Lower lobe of right lung (tissue), 2 donors: ENCODE measurements around the gene SPEM3. TPM values are rescaled to one million over a fixed set of nuclear protein-coding genes. Genes with fewer than 3 reads are reported as not detected.

Experiments
- ATAC-seq, 2 donors: fragments of 200-7000 bp; cut with Tn5 transposase; one replicate each; pipeline ENCODE4 v1.9.1; 2020 to 2022; ENCODE audit warnings: mild to moderate bottlenecking in 2 of 2, moderate library complexity in 2 of 2
- DNase-seq: peaks from one replicate; pipeline ENCODE4 v3.0.0-alpha.2; 2020
- H3K27ac ChIP-seq: fragments of 200-600 bp; one replicate; pipeline ENCODE4 v1.8.0; 2022
- H3K27me3 ChIP-seq: fragments of 200-600 bp; one replicate; pipeline ENCODE4 v1.8.0; 2022; ENCODE audit warnings: low read depth
- H3K36me3 ChIP-seq: fragments of 200-600 bp; one replicate; pipeline ENCODE4 v1.8.0; 2022; ENCODE audit warnings: mild to moderate bottlenecking
- H3K4me1 ChIP-seq: fragments of 200-600 bp; one replicate; pipeline ENCODE4 v1.8.0; 2022
- H3K4me3 ChIP-seq: fragments of 200-600 bp; one replicate; pipeline ENCODE4 v1.8.0; 2022; ENCODE audit warnings: mild to moderate bottlenecking
- H3K9me3 ChIP-seq: fragments of 200-600 bp; one replicate; pipeline ENCODE4 v1.8.0; 2022
- CTCF ChIP-seq: fragments of 200-600 bp; IDR thresholded peaks from one replicate; pipeline ENCODE4 v1.8.0; 2022; ENCODE audit warnings: antibody characterized with exemption, mild to moderate bottlenecking
- intact Hi-C: fragments of 100-400 bp; cut with DNase I; formaldehyde crosslinking; loops from one replicate; pipeline ENCODE4 v1.11.0; 2022
- total RNA-seq: library from RNA; stranded (reverse); fragmentation: NEBNext Ultra II Directional; extraction: Animal tissue kit (Norgen Biotek cat#: 25700); gene quantifications from one replicate; pipeline ENCODE4 v1.2.1, GENCODE V29; 2021
- donor health status: DM: no; HTN: yes; CAD: no; lungs with severe emphysema.

The SPEM3 gene
- total RNA-seq, 1 donor from 2014 or later, result not detected

DNA sequence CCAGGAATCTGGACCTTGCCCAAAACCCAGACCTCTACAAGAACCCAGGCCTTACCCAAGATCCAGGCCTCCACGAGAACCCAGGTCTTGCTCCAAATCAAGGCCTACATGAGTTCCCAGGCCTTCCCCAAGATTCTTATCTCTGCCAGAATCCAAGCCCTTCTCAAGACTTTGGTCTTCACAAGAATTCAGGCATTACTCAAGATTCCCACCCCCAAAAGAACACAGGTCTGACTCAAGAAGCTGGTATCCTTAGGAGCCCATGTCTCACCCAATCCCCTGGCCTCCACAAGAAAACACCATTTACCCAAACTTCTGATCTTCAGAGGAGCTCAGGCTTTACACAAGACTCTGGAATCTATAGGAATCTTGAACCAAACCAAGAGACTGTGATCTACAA, 2.6 kb downstream of the SPEM3 start:
- TF ChIP-seq CTCF, result no peak
- H3K27ac ChIP-seq, result no peak overlapping the region
- no peaks in the 10 kb centered on the region for H3K27me3 ChIP-seq
- peaks cover 9% of the 10 kb centered on the region for H3K4me1 ChIP-seq
- H3K4me3 ChIP-seq, result no peak overlapping the region
- H3K9me3 ChIP-seq, result no peaks in the 10 kb centered on the region
- DNase-seq (no peak), ATAC-seq (no peak)
- intact Hi-C loops, result no loop called here
- H3K36me3 ChIP-seq, result no peaks in the 10 kb centered on the region

GRCh38 chr17:7432296-7432695, 3.6 kb downstream of the SPEM3 start:
- Histone ChIP-seq H3K27ac (no peak overlapping the region), H3K36me3 (no peaks in the 10 kb centered on the region), H3K9me3 (no peaks in the 10 kb centered on the region), H3K27me3 (no peaks in the 10 kb centered on the region), H3K4me3 (no peak overlapping the region), H3K4me1 (peaks cover 19% of the 10 kb centered on the region)
- ATAC-seq, result no peak
- no peak for TF ChIP-seq CTCF
- intact Hi-C loops, result no loop called here
- no peak for DNase-seq

DNA sequence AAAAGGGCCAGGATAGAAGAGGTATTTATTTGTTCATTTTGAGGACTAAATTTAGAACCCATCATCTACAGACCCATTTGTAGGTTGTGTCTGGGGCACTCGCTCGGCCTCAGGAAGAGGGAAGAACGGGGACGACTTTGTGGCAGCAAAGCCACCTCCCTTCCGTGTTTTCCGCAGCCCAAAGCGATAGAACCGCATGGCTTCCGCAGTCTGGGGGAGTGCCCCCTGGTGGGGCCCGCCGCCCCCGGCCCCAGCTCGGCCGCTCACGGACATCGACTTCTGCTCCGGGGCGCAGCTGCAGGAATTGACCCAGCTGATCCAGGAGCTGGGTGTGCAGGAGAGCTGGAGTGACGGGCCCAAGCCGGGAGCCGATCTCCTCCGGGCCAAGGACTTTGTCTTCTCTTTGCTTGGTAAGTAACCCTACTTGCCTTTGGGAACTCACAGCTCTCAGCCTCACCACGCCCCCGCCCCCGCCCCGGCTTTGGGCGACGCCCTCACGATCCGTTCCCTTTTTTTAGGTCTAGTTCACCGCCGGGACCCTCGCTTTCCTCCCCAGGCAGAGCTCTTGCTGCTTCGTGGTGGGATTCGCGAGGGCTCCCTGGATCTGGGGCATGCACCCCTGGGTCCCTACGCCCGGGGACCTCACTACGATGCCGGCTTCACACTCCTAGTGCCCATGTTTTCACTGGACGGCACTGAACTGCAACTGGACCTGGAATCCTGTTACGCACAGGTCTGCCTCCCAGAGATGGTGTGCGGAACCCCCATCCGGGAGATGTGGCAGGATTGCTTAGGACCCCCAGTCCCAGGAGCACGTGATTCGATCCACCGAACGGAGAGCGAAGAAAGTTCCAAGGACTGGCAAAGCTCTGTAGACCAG, 7.3 kb downstream of the SPEM3 start:
- no peaks in the 10 kb centered on the region for H3K9me3 ChIP-seq
- peaks cover 28% of the 10 kb centered on the region for H3K27me3 ChIP-seq
- ATAC-seq, result peak; percentile 31 to 46
- peaks cover 56% of the 10 kb centered on the region for H3K4me1 ChIP-seq
- TF ChIP-seq CTCF, result no peak
- peak overlapping the region; percentile 81 for H3K27ac ChIP-seq
- DNase-seq, result peak; percentile 81
- intact Hi-C loops, result no loop called here
- H3K4me3 ChIP-seq, result peak overlapping the region; percentile 76
- H3K36me3 ChIP-seq, result no peaks in the 10 kb centered on the region

DNA sequence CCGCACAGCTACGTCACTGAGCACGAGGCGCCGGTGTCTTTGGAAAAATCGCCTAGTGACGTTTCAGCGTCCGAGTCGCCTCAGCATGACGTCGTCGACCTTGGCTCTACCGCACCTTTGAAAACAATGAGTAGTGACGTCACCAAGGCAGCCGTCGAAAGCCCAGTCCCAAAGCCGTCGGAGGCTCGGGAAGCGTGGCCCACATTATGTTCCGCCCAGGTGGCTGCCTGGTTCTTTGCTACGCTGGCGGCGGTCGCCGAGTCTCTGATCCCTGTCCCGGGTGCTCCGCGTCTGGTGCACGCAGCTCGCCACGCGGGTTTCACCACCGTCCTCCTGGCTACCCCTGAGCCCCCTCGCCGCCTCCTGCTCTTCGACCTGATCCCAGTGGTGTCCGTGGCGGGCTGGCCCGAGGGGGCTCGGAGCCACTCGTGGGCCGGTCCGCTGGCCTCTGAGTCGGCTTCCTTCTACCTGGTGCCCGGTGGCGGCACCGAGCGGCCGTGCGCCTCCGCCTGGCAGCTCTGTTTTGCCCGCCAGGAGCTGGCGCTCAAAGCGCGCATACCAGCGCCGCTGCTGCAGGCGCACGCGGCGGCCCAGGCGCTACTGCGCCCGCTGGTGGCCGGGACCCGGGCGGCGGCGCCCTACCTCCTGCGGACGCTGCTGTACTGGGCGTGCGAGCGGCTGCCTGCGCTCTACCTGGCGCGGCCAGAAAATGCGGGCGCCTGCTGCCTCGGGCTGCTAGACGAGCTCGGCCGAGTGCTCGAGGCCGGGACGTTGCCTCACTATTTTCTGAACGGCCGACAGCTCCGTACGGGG, 8.1 kb downstream of the SPEM3 start:
- peak overlapping the region; percentile 81 for H3K27ac ChIP-seq
- H3K4me1 ChIP-seq, result peaks cover 56% of the 10 kb centered on the region
- ATAC-seq (peak; percentile 87 to 90), DNase-seq (peak; percentile 90)
- no peaks in the 10 kb centered on the region for H3K36me3 ChIP-seq
- peak overlapping the region; percentile 76 for H3K4me3 ChIP-seq
- no peaks in the 10 kb centered on the region for H3K9me3 ChIP-seq
- H3K27me3 ChIP-seq, result peaks cover 34% of the 10 kb centered on the region
- TF ChIP-seq CTCF, result peak; percentile 87
- intact Hi-C loops, result no loop called here

DNA sequence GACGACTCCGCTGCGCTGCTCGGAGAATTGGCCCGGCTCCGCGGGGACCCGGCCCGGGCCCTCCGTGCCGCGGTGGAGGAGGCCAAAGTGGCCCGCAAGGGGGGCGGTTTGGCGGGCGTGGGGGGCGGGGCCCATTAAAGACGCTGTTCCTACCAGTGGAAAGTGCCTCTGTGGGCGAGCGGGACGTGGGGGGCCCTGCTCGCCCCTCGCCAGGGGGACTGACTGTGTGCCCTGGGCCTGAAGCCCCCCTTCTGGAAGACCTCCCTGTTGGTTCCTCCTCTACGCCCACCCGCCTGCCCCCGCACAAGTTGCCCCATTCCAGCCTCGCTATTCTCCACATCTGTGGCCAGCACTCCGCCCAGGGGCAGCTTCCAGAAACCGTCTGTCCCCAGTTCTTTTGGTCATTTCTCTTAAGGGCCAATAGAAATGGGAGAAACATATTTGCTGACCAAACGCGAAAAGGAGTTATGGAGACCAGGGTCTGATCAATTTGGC, 8.8 kb downstream of the SPEM3 start:
- Histone ChIP-seq H3K27ac (no peak overlapping the region), H3K9me3 (no peaks in the 10 kb centered on the region), H3K4me1 (peaks cover 56% of the 10 kb centered on the region), H3K4me3 (peak overlapping the region; percentile 76), H3K36me3 (no peaks in the 10 kb centered on the region), H3K27me3 (peaks cover 34% of the 10 kb centered on the region)
- DNase-seq (no peak), ATAC-seq (no peak)
- intact Hi-C loops, result no loop called here
- no peak for TF ChIP-seq CTCF
